T follicular helper cell (primary cell): ENCODE results near the gene DDX28.

Source experiments
- DNase-seq: peaks from one replicate; pipeline ENCODE4 v3.0.0-alpha.2; 2020; ENCODE audit warnings: low read depth
- total RNA-seq, 2 experiments: gene quantifications; one replicate each; lab custom pipeline; 2026; lab: John Stamatoyannopoulos, UW

The DDX28 gene, protein sequence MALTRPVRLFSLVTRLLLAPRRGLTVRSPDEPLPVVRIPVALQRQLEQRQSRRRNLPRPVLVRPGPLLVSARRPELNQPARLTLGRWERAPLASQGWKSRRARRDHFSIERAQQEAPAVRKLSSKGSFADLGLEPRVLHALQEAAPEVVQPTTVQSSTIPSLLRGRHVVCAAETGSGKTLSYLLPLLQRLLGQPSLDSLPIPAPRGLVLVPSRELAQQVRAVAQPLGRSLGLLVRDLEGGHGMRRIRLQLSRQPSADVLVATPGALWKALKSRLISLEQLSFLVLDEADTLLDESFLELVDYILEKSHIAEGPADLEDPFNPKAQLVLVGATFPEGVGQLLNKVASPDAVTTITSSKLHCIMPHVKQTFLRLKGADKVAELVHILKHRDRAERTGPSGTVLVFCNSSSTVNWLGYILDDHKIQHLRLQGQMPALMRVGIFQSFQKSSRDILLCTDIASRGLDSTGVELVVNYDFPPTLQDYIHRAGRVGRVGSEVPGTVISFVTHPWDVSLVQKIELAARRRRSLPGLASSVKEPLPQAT
- total RNA-seq = 29.6 to 47.7 reads per million in 2 experiments

DNA sequence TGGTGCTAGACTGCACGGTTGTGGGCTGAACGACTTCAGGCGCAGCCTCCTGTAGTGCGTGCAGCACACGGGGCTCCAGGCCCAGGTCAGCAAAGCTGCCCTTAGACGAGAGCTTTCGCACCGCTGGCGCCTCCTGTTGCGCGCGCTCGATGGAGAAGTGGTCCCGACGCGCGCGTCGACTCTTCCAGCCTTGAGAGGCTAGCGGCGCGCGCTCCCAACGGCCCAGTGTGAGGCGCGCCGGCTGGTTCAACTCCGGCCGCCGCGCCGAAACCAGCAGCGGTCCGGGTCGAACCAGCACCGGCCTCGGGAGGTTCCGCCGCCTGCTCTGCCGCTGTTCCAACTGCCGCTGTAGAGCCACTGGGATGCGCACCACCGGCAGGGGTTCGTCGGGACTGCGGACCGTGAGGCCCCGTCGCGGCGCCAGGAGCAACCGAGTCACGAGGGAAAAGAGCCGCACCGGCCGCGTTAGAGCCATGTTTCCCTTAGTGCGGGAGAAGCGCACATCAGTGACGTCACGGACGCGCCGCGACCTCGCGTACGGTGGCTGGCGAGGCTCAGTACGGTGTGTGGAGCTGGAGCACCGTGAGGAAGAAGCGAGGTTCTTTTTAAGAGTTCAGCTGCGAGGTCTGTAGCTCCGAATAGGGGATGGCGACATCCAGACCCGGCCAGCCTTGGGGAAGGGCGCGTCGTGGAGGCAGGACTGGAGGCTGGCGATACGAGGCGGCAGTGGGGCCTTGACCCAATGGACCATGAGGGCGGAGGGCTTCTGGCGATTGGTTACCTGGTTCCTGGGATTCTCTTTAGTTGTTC, at the start of gene DDX28, which contains the start of gene DUS2:
Gene DDX28, minus strand, starts transcription at position 505 of the 810 bp plus-strand sequence. Its CDS starts 30 bp downstream, at position 475.
Gene DUS2, plus strand, starts transcription at position 557 of the 810 bp plus-strand sequence. CDS start 14,740 bp downstream, outside the sequence.
- DNase-seq = peak; percentile 90

- no peak for DNase-seq
Measured at GRCh38 chr16:68072038-68072695, 49.1 kb upstream of the DDX28 start.

GRCh38 chr16:68071518-68071901, 48.5 kb upstream of the DDX28 start:
- DNase-seq = no peak

GRCh38 chr16:68070806-68071517, 47.9 kb upstream of the DDX28 start:
- DNase-seq = no peak

DNA sequence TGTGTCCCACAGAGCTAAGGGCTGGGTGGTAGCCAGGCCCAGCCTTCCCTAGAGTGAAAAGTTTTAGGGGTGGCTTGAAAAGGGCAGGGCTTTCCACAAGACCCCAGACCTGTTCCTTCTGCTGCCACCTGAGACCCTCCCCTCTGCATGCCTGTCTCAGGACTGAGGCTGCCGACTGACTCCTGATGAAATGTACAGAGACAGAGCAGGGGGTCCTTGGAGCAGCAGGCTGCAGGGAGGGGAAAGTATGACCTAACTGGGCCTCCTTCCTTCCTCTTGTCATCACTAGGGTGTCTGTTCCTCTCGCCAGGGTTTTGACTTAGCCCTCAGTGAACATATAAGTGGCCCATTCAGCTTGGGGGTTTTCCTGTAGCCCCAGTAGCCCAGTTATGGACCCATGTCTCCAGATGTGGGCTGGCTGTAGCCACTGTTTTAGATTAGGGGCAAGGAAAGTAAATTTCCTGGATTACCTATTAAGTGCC, 47.3 kb upstream of the DDX28 start:
- no peak for DNase-seq

GRCh38 chr16:68069511-68070248, 46.6 kb upstream of the DDX28 start:
- DNase-seq = no peak

- no peak for DNase-seq
Measured at GRCh38 chr16:68068926-68069325, 45.9 kb upstream of the DDX28 start.

GRCh38 chr16:68066763-68067162, 43.7 kb upstream of the DDX28 start:
- no peak for DNase-seq

DNA sequence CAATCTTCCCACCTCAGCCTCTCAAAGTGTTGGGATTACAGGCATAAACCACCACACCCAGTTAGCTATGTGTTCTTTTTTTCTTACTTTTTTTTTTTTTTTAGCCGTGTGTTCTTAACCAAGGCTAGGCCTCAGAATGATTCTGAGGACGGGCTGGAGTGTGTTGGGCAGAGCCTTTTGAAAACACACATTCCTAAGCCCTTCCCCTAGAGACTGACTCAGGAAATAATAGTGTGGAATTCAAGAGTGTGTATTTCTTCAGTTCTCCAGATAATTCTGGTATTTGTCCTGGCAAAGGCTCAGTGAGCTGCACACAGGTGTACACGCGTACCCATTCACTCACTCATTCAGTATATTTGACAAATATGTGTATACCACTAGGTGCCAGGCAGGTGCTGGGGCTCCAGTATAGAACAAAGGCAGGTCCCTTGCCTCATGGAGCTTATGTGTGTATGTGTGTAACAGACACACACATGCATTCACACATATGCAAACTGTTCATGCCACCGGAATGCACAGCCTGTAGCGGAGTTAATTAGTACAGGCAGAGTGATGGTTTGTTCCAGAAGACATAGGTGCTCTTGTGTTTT, 42.8 kb upstream of the DDX28 start:
- DNase-seq = no peak

DNA sequence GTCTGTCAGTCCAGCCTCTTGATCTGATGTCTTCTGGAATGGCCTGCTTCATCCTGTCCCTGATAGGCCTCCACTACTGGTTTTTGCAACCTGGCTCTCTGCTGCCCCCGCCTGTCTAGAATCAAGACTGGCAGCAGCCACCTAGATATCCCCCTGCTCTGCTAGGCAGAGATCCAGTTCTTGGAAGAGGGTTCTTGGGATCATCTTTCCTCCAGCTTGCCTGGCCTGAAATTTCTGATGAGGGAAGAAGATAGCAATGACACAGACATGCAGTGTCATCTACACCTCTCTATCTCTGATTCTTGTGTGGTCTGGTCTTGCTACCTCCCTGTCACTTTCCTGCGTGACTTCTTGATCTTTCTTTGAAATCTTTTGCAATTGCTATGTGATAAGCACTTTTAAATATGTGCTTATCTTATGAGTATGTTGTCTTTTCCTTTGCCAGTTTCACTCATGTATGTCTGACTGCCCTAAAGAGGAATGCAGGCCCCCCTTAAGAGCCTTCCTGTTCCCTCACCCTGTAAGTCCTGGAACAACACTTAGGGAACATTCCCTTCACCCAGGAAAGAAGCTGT, 41.8 kb upstream of the DDX28 start:
- peak; percentile 55 for DNase-seq

GRCh38 chr16:68062910-68063393, 39.9 kb upstream of the DDX28 start:
- DNase-seq = no peak

DNA sequence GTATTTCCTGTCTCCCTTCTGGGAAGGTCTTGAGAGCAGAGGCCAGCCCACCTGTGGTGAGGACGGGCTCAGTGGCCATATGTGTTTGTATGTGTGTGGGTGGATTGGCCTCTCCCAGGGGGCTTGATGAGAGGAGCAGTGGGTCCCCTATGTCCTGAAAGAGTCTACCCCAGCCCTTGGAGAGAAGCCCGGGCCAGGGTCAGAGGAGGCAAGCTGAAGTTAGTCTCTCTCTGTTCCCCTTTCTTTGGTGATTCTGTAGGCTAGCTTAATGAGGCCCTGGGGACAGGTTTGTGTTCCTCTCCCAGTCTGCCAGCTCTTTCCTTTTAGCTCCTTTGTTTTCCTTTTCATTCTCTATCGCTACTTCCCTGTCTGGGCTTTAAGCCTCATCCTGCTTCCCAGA, 38.4 kb upstream of the DDX28 start:
- no peak for DNase-seq

DNA sequence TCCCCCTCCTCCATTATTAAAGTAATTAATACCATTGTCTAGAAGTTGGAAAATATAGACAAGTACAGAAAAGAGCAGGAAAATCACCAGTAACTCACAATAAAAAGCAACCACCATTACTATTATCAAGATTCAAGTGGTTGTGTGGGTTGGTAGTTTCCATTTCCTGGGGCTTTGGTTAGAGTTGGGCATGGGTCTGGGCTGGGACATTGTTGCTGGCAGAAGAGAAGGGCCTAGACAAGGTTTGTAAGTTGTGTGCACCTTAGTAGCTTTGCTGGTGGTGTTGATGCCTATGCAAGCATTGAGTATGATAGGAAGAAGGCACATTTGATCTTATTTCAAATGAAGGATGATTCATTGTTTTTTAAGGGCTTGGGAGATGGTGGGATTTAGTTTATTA, 36.8 kb upstream of the DDX28 start:
- DNase-seq = no peak

- DNase-seq = no peak
Measured at GRCh38 chr16:68055395-68055794, 32.4 kb upstream of the DDX28 start.

GRCh38 chr16:68049449-68049848, 26.4 kb upstream of the DDX28 start:
- no peak for DNase-seq

DNA sequence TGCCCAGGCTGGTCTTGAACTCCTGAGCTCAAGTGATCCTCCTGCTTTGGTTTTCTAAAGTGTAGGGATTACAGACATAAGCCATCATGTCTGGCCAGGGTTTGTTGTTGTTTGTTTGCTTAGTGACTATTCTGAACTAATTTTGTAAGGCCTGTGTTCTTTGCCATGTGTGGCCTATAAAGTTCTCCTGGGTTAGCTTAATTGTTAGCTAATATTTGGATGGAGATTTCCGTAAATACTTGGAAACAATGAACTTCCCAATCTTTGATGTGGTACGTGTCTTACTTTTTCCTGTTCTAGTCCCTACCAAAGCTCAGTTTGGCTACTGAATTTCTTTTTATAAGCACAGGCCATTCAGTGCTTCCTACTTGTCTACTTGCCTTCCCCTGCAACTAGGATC, 25.0 kb upstream of the DDX28 start:
- DNase-seq = no peak

DNA sequence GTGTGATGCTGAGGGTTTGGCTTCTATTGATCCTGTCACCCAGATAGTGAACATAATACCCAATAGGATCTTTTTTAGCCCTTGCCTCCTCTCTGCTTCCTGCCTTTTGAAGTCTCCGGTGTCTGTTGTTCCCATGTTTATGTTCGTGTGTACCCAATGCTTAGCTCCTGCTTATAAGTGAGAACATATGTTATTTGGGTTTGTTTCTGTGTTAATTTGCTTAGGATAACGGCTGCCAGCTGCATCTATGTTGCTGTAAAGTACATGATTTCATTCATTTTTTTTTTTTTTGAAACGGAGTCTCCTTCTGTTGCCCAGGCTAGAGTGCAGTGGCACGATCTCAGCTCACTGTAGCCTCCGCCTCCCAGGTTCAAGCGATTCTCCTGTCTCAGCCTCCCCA, 23.1 kb upstream of the DDX28 start:
- DNase-seq = no peak

DNA sequence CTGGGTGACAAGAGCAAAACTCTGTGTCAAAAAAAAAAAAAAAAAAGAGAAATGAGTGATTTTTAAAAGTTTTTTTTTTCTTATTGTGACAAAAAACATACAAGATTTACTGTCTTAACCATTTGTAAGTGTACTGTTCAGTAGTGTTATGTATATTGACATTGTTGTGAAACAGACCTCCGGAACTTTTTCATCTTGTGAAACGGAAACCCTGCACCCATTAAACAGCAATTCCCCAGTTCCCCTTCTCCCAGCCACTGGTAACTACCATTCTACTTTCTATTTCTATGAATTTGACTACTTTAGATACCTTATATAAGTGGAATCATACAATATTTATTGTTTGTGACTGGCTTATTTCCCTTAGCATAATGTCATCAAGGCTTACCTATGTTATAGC, 18.8 kb upstream of the DDX28 start:
- no peak for DNase-seq

- peak; percentile 82 for DNase-seq
Measured at GRCh38 chr16:68040506-68041288, 17.7 kb upstream of the DDX28 start.
